Measurements from ENCODE around the gene SAPCD2.
A peak's percentile ranks its signal among the peaks of the same experiment; 100 is the strongest.

The SAPCD2 gene

GRCh38 chr9:137035937-137036336 lies 34.4 kb downstream of the SAPCD2 start:
- no peak overlapping the region for H3K4me3 ChIP-seq (ENCODE audit: low read depth, low read length, poor library complexity, severe bottlenecking)
- H2AFZ ChIP-seq (ENCODE audit: low read length) = no peak overlapping the region
- no peaks in the 10 kb centered on the region for H3K9me3 ChIP-seq (ENCODE audit: low read length)
- H3K36me3 ChIP-seq (ENCODE audit: insufficient read depth, low read length) = no peaks in the 10 kb centered on the region
- H4K20me1 ChIP-seq (ENCODE audit: insufficient read depth, low read length) = no peaks in the 10 kb centered on the region
- H3F3A ChIP-seq (ENCODE audit: insufficient read depth, low read length) = no peaks in the 10 kb centered on the region
- H3K4me2 ChIP-seq (ENCODE audit: low read length) = no peak overlapping the region
- H3K79me2 ChIP-seq (ENCODE audit: insufficient read depth, low read length) = no peaks in the 10 kb centered on the region
- peaks cover 7% of the 10 kb centered on the region; the same call in 1 of the 2 replicates for H3K27me3 ChIP-seq (ENCODE audit: insufficient read depth, low read length)
- H3K9me2 ChIP-seq (ENCODE audit: low read depth, low read length) = no peaks in the 10 kb centered on the region
- no peak overlapping the region for H3K27ac ChIP-seq (ENCODE audit: low read depth, low read length, poor library complexity, severe bottlenecking)
- no peak for TF ChIP-seq CTCF (IDR thresholded peaks at IDR 0.05; ENCODE audit: low read length)
- TF ChIP-seq EZH2 (IDR thresholded peaks at IDR 0.05; ENCODE audit: borderline replicate concordance, low read length) = no peak
- H3K9ac ChIP-seq (ENCODE audit: low read length) = no peak overlapping the region
- no peaks in the 10 kb centered on the region for H3K4me1 ChIP-seq (ENCODE audit: insufficient read depth, low read length, severe bottlenecking)

GRCh38 chr9:137035507-137035834 lies 34.9 kb downstream of the SAPCD2 start:
- Histone ChIP-seq H3K4me3 (ENCODE audit: low read depth, low read length, poor library complexity, severe bottlenecking) (no peak overlapping the region), H3K9me3 (ENCODE audit: low read length) (no peaks in the 10 kb centered on the region), H3K36me3 (ENCODE audit: insufficient read depth, low read length) (no peaks in the 10 kb centered on the region), H3K27me3 (ENCODE audit: insufficient read depth, low read length) (peaks cover 7% of the 10 kb centered on the region; the same call in 1 of the 2 replicates), H3K79me2 (ENCODE audit: insufficient read depth, low read length) (no peaks in the 10 kb centered on the region), H4K20me1 (ENCODE audit: insufficient read depth, low read length) (no peaks in the 10 kb centered on the region), H2AFZ (ENCODE audit: low read length) (no peak overlapping the region), H3K27ac (ENCODE audit: low read depth, low read length, poor library complexity, severe bottlenecking) (no peak overlapping the region), H3K9me2 (ENCODE audit: low read depth, low read length) (no peaks in the 10 kb centered on the region), H3F3A (ENCODE audit: insufficient read depth, low read length) (no peaks in the 10 kb centered on the region), H3K9ac (ENCODE audit: low read length) (no peak overlapping the region), H3K4me2 (ENCODE audit: low read length) (no peak overlapping the region), H3K4me1 (ENCODE audit: insufficient read depth, low read length, severe bottlenecking) (no peaks in the 10 kb centered on the region)
- TF ChIP-seq CTCF (IDR thresholded peaks at IDR 0.05; ENCODE audit: low read length) = no peak; the same call in 1 of the 2 replicates
- no peak for TF ChIP-seq EZH2 (IDR thresholded peaks at IDR 0.05; ENCODE audit: borderline replicate concordance, low read length)

GRCh38 chr9:137034709-137035506 lies 35.4 kb downstream of the SAPCD2 start:
- Histone ChIP-seq H3K36me3 (ENCODE audit: insufficient read depth, low read length) (no peaks in the 10 kb centered on the region), H3K9me2 (ENCODE audit: low read depth, low read length) (no peaks in the 10 kb centered on the region), H3K9ac (ENCODE audit: low read length) (no peak overlapping the region), H4K20me1 (ENCODE audit: insufficient read depth, low read length) (no peaks in the 10 kb centered on the region), H3K79me2 (ENCODE audit: insufficient read depth, low read length) (no peaks in the 10 kb centered on the region), H3K27me3 (ENCODE audit: insufficient read depth, low read length) (peaks cover 13% of the 10 kb centered on the region), H3F3A (ENCODE audit: insufficient read depth, low read length) (no peaks in the 10 kb centered on the region), H2AFZ (ENCODE audit: low read length) (no peak overlapping the region), H3K9me3 (ENCODE audit: low read length) (no peaks in the 10 kb centered on the region), H3K4me2 (ENCODE audit: low read length) (no peak overlapping the region), H3K27ac (ENCODE audit: low read depth, low read length, poor library complexity, severe bottlenecking) (no peak overlapping the region), H3K4me3 (ENCODE audit: low read depth, low read length, poor library complexity, severe bottlenecking) (no peak overlapping the region), H3K4me1 (ENCODE audit: insufficient read depth, low read length, severe bottlenecking) (no peaks in the 10 kb centered on the region)
- TF ChIP-seq EZH2 (IDR thresholded peaks at IDR 0.05; ENCODE audit: borderline replicate concordance, low read length) = no peak
- TF ChIP-seq CTCF (IDR thresholded peaks at IDR 0.05; ENCODE audit: low read length) = peak; percentile 88
